Measurements from ENCODE around the gene FKBP14.

FKBP14 gene

GRCh38 chr7:30034501-30034900, 8.0 kb upstream of the FKBP14 start:
- no peak for DNase-seq (ENCODE audit: low read depth in 2 of 2)

DNA sequence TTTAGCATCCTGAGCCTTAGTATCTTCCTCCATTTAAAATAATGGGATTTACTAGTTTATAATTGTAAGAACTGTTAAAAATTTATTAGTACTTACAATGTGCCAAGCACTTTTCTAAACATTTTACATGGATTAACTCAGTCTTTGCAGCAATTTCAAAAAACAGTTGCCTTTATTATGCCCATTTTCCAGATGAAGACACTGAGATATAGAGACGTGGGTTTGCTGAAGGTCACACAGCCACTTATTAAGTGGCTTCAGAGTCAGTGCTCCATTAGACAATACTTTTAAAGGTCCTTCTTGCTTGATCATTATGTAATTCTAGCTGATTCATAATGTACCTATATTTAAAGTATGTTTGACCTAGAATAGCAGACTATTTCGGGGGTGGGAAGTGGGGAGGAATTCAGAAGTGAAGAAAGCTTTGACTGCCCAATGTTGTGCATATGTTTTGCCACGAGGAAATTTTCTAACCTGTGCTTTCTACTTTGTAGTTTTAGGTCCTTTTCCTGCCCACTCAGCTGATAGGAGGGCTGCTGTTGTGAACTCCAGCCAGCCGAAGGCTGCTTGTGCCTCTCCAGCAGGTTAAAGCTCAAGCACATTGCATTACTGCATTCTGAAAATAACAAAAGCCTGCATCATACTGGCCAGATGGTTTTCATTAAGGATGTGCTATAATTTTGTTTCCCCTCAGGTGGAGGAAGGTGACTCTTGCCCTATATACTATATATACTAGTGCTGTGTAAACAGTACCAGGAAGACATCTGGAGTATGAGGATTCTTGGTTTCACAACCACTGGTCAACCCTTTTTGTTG, 6.0 kb upstream of the FKBP14 start:
- no peak for DNase-seq (ENCODE audit: low read depth in 2 of 2)

DNA sequence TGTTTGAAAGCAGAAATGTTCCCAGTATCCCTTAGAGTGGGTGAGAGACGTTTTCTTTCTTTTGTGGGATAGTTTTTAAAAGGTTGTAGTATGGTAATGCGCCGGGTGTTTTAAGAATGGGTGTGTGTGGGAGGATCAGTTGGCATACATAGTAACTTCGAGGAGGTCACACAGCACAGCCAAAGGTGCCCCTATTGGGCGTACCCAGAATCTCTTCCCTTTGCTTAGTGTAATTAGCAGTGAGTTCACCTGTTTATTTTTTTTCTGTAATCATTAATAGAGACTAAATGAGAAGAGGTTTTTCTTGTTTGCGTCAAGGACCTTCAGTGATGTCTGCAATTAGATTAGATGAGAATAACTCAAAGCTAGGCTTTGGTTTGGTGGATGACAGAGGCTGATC, 3.2 kb upstream of the FKBP14 start:
- no peak for DNase-seq (ENCODE audit: low read depth in 2 of 2)

DNA sequence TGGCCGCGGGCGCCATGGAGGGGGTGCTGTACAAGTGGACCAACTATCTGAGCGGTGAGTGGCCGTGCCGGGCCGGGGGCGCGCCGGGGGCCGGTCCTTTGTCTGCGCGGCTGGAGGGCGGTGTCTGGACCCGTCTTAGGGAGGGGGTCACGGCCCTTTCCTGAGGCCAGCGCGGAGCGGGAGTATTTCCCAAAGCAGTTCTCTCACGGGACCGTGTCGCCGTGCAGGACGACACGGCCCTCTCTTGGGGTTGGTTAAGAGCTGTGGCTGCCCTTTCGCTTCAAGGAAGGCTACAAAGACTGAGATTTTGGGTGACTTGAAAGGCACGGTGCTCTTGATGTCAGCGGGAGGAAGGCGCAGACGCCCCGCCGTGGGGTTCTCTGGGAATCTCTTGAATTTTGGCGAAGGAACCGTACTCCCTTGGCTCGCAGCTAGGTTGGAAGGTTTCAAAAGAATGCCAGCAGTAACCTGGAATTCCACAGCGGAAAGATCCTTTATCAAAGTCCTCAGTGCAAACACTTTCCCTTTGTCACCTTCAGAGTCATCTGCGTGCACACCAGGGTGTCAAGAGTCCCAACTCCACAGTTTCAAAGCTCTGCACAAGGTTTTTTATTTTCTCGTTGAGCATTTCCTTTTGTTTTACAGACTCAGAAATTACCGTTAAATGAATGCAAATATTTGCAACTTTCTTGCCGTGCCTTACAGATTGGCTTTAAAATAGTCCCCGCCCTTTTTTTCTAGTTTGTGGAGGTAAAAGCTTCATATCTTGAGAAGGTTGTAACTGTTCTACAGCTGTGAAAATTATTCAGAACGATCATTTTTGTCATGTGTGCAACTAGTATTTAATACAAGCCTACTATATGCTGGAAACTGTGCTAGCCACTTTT, 2.5 kb upstream of the FKBP14 start:
- DNase-seq (ENCODE audit: low read depth in 2 of 2) = no peak

DNA sequence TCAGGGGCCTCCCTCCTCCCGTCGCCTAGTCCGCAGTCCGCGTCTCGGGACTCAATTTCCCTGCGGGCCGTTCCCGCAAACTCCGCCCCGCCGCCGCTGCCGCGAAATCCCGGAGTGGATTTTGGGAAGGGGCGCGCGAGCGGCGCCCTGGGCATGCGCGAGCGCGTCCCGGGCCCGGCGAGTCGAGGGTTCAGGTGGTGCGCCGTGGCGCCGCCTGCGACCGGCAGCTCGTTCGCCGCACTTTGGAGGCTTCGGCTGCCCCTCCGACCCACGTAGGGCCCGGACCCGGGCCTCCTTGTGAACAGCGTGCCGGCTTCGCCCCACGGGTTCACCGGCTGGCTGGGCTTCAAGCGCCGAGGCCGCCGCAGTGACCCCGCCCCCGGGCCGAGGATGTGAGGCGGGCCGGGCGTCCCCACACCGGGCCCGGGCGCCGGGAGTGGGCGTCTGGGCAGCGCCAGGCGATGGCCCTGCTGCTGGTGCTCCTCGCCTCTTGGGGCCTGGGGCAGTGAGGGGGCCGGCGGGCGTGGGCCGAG, 1.8 kb upstream of the FKBP14 start, which contains the start of gene PLEKHA8:
PLEKHA8 (plus strand) TSS at position 197 of the 533 bp plus-strand sequence. CDS start 351 bp downstream, outside the sequence.
- peak; percentile 75 to 80 for DNase-seq (ENCODE audit: low read depth in 2 of 2)

GRCh38 chr7:30027740-30028215, 1.3 kb upstream of the FKBP14 start:
- DNase-seq (ENCODE audit: low read depth in 2 of 2) = no peak

- DNase-seq (ENCODE audit: low read depth in 2 of 2) = no peak
Observed at GRCh38 chr7:30027065-30027456, 559 bp upstream of the FKBP14 start.

DNA sequence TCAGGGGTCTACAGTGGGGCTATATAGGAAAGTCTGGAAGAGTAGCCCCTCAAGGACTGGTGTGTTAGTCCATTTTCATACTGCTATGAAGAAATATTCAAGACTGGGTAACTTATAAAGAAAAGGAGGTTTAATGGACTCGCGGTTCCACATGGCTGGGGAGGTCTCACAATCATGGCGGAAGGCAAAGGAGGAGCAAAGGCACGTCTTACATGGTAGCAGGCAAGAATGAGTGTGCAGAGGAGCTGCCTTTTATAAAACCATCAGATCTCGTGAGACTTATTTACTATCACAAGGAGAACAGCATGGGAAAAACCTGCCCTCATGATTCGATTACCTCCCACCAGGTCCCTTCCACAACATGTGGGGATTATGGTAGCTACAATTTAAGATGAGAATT, 3.0 kb downstream of the FKBP14 start:
- DNase-seq (ENCODE audit: low read depth in 2 of 2) = no peak

DNA sequence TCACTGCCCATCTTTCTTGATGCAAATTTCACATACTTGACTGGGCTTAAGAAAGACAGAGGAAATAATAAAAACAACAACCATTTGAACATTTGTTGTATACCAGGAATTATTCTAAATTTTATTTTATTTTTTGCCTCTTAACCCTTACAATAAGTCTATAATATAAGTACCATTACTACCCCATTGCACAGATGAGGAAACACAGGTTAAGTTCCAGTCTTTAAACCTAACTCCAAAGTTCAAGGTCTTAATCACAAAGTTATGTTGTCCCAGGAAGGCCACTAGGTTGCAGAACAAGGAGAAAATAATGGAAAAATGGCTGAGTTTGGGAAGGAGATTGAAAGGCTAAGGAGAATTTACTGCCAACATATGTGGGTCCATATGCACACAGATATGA, 3.5 kb downstream of the FKBP14 start:
- DNase-seq (ENCODE audit: low read depth in 2 of 2) = no peak

- no peak for DNase-seq (ENCODE audit: low read depth in 2 of 2)
Observed at GRCh38 chr7:30020535-30020934, 6.0 kb downstream of the FKBP14 start.

DNA sequence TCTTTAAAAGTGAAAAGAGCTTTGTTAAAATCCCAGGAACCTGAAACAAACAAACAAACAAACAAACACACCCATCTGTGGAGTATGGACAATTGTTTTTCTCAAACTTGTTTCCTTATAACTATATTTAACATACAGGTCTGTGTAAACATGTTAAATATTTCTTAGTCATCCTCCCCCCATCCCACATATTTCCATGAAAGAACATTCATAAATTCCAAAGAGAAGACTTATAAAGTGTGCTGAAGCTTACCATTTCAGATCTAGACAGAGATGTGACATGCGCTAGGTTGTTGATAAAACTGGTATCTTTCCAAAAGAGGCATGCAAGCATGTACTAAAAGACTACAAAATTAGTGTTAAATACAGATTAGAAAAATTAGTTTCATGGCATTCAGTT, 6.5 kb downstream of the FKBP14 start:
- DNase-seq (ENCODE audit: low read depth in 2 of 2) = no peak

GRCh38 chr7:30019387-30019786, 7.1 kb downstream of the FKBP14 start:
- DNase-seq (ENCODE audit: low read depth in 2 of 2) = no peak

GRCh38 chr7:30018451-30018850, 8.1 kb downstream of the FKBP14 start:
- no peak for DNase-seq (ENCODE audit: low read depth in 2 of 2)

- no peak for DNase-seq (ENCODE audit: low read depth in 2 of 2)
Observed at GRCh38 chr7:30012757-30013156, 13.7 kb downstream of the FKBP14 start.

DNA sequence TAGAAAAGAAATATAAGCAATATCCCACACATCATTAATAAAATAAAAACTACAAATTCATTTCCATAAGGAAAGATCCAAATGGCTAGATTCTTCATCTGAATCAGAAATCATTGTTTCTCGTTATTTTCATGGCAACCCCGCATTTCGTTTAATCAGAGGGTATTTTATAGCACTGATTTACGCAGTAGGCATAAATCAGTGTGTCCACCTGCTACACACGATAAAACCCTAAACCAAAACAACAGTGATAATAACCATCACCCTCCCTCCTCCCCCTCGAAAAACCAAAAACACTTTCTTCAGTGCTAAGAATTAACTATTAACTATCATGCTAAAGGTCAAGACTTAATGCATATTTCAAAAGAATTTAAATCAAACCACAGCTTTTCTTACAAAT, 16.5 kb downstream of the FKBP14 start:
- DNase-seq (ENCODE audit: low read depth in 2 of 2) = no peak

DNA sequence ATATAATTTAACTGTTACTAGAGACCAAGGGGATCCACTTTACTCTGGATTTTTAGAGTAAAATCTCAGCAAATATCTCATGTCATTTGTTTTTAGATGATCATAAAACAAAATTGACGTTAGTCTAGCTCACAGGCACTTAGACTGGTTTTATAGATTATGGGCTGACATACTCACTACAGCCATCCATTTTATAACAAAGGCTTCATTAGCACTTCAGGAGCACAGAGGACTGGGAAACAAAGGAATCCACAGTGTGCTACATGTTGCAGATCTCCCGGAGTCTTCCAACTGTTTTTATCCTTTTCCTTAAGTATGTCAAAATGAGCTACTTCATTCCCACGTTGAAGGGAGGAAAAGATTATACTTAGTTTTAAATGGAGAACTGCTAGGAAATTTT, 21.0 kb downstream of the FKBP14 start:
- no peak for DNase-seq (ENCODE audit: low read depth in 2 of 2)

DNA sequence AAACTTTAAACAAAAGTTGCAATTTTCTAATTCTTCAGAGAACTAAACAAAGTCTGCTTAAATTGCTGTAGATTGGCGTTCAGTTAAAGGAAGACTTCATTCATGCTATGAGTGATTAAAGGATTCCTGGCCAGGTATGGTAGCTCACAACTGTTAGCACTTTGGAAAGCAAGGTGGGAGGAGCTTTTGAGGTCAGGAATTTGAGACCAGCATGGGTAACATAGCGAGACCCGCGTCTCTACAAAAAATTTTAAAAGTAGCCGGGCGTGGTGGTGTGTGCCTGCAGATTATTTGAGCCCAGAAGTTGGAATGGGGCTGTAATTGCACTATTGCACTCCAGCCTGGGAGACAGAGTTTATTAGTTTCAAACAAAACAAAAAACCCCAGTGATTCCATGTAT, 23.4 kb downstream of the FKBP14 start:
- DNase-seq (ENCODE audit: low read depth in 2 of 2) = no peak

GRCh38 chr7:30001998-30002397, 24.5 kb downstream of the FKBP14 start:
- no peak for DNase-seq (ENCODE audit: low read depth in 2 of 2)

GRCh38 chr7:29998489-29998888, 28.0 kb downstream of the FKBP14 start:
- no peak for DNase-seq (ENCODE audit: low read depth in 2 of 2)

- DNase-seq (ENCODE audit: low read depth in 2 of 2) = no peak
Observed at GRCh38 chr7:29996321-29996720, 30.2 kb downstream of the FKBP14 start.

DNA sequence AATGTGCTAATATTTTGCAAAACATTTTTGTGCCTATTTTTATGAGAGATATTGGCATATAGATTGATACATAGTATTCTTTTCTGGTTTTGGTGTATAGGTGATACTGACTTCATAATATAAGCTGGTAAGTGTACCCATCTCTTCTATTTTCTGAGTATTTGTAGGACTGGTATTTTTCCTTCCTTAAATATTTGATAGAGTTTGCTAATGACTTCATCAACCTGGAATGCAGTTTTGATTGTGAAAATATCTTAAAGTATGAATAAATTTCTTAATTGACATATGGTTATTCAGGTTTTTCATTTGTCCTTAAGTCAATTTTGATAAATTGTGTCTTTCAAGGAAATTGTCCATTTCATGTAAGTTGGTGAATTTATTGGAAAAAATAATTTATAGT, 30.9 kb downstream of the FKBP14 start:
- no peak for DNase-seq (ENCODE audit: low read depth in 2 of 2)

DNA sequence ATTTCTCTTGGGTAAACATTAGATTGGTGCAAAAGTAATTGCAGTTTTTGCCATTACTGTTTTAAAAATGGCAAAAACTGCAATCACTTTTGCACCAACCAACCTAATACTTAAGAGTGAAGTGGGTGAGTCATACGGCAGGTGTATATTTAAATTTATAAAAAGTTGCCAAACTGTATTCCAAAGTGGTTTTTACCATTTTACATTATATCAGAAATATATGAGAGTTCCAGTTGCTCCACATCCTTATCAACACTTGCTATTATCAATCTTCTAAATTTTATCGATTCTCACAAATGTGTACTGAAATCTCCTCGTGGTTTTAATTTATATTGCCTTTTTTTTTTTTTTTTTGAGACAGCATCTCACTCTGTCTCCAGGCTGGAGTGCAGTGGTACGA, 33.4 kb downstream of the FKBP14 start:
- DNase-seq (ENCODE audit: low read depth in 2 of 2) = no peak
